Caco-2 (cell line): ENCODE data around the gene FGF2. TPM values are rescaled to one million over a fixed set of nuclear protein-coding genes. Genes with fewer than 3 reads are reported as not detected.

Source experiments
- BruUV-seq: library from RNA; stranded (reverse); fragments of 400-500 nt; replicated peaks from 2 replicates; lab custom pipeline; 2021; lab: Mats Ljungman, UMichigan
- CTCF ChIA-PET: fragments of 300-600 bp; sonication (Branson Sonifier 250); formaldehyde crosslinking; loops from one replicate; lab custom pipeline; 2022; ENCODE audit warnings: antibody characterized with exemption; lab: Charles Lee
- POLR2A ChIA-PET: fragments of 300-600 bp; sonication (Branson Sonifier 250); formaldehyde crosslinking; loops from one replicate; lab custom pipeline; 2022; ENCODE audit warnings: antibody characterized with exemption; lab: Charles Lee
- DNase-seq, 2 experiments: peaks; one replicate each; pipeline versions ENCODE4 v3.0.0 to v3.0.0-alpha.2; 2020 to 2022
- H3K27me3 ChIP-seq: replicated peaks from 2 replicates; pipeline ENCODE4 v1.6.0; 2011; ENCODE audit warnings: low read length; ENCODE audit not compliant: control insufficient read depth, insufficient read depth
- H3K36me3 ChIP-seq: 2 replicates; pipeline ENCODE4 v1.5.1; 2011; ENCODE audit warnings: low read length; ENCODE audit not compliant: control insufficient read depth, insufficient read depth
- H3K4me1 ChIP-seq: fragments of 250-450 bp; sonication (Bioruptor Pico); 2 replicates; pipeline ENCODE4 v1.5.1; 2020; ENCODE audit warnings: mild to moderate bottlenecking
- H3K4me3 ChIP-seq: 2 replicates; pipeline ENCODE4 v1.5.1; 2011; ENCODE audit warnings: low read depth, mild to moderate bottlenecking, control low read depth, low read length
- H3K9me3 ChIP-seq: fragments of 250-450 bp; sonication (Bioruptor Pico); 2 replicates; pipeline ENCODE4 v1.5.1; 2020; ENCODE audit warnings: mild to moderate bottlenecking, moderate library complexity
- H3K27ac Mint-ChIP-seq: one replicate; pipeline ENCODE4 v1.8.0; 2022; ENCODE audit warnings: mixed read lengths; ENCODE audit not compliant: unreplicated experiment
- H3K27me3 Mint-ChIP-seq: one replicate; pipeline ENCODE4 v1.8.0; 2022; ENCODE audit warnings: mixed read lengths; ENCODE audit not compliant: insufficient read depth, unreplicated experiment
- H3K36me3 Mint-ChIP-seq: one replicate; pipeline ENCODE4 v1.8.0; 2022; ENCODE audit warnings: mild to moderate bottlenecking, mixed read lengths; ENCODE audit not compliant: insufficient read depth, unreplicated experiment
- H3K4me1 Mint-ChIP-seq: one replicate; pipeline ENCODE4 v1.8.0; 2022; ENCODE audit warnings: low read depth, mixed read lengths; ENCODE audit not compliant: unreplicated experiment
- H3K4me3 Mint-ChIP-seq: one replicate; pipeline ENCODE4 v1.8.0; 2022; ENCODE audit warnings: mild to moderate bottlenecking, moderate library complexity, mixed read lengths; ENCODE audit not compliant: unreplicated experiment
- H3K9me3 Mint-ChIP-seq: one replicate; pipeline ENCODE4 v1.8.0; 2022; ENCODE audit warnings: mixed read lengths; ENCODE audit not compliant: unreplicated experiment
- intact Hi-C: fragments of 100-400 bp; cut with micrococcal nuclease; formaldehyde crosslinking; loops from one replicate; pipeline ENCODE4 v1.10.0; 2022; ENCODE audit not compliant: unreplicated experiment
- total RNA-seq: library from RNA; stranded (reverse); gene quantifications from 2 replicates; pipeline ENCODE4 v1.2.3, GENCODE V29; 2022
- TF ChIP-seq, protein P1 (sequence below), 2 experiments: fragments of 200-600 bp in 1 of 2; IDR thresholded peaks; 1 replicate in 1 of 2; 2 replicates in 1 of 2; pipeline versions ENCODE4 v1.5.1 to v1.8.0; 2011 to 2022; ENCODE audit warnings: antibody characterized with exemption in 1 of 2, control low read depth in 1 of 2, inconsistent platforms in 1 of 2, low read depth in 1 of 2, low read length in 1 of 2, mild to moderate bottlenecking in 1 of 2, moderate library complexity in 1 of 2; ENCODE audit not compliant: insufficient read depth in 1 of 2, severe bottlenecking in 1 of 2, unreplicated experiment in 1 of 2

FGF2 gene
- total RNA-seq, 1 experiment from 2014 or later = 0.20 TPM

DNA sequence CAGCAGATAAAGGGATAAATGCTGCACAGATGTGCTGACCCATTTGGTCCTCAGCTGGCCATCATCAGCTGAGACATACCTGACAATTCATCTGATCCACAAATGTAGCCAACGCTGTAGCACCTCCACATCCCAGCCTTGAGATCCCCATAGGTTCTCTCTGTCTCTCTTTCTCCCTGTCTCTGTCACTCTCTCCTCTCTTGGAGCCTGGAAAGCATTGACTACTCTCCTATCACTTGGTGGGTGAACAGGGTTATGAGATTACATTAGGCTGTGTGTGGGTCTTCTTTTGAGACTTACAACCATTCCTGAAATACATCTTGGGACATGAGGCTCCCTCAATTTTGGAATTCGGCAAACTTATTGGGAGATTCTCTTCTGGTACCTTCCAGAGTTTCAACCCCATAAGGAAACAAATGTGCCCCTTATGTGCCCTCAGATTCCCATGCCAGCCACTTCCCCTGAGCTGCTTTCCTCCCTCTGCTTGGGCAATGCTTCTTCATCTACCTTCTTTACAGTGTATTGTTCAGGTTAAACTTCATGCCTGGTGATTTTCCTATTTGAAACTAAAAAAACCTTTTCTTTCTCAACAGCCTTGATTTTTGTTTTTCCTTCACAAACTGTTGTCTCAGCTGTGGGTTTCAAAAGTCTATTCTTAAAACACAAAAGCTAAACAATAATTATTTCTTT is 29.1 kb upstream of the FGF2 start:
- no TSS peak for BruUV-seq
- Mint-ChIP-seq H3K4me3 (no peak overlapping the region), H3K9me3 (no peaks in the 10 kb centered on the region), H3K36me3 (no peaks in the 10 kb centered on the region), H3K4me1 (no peaks in the 10 kb centered on the region), H3K27ac (no peak overlapping the region), H3K27me3 (no peaks in the 10 kb centered on the region)
- Histone ChIP-seq H3K4me1 (no peaks in the 10 kb centered on the region), H3K36me3 (no peaks in the 10 kb centered on the region), H3K27me3 (no peaks in the 10 kb centered on the region), H3K9me3 (no peaks in the 10 kb centered on the region), H3K4me3 (no peak overlapping the region)
- ChIA-PET POLR2A (no interaction called here), CTCF (interaction anchor here (1.0 kb wide), 1 partner anchor 9 kb away, joined by 7 read pairs; no protein-coding TSS in a partner anchor)
- TF ChIP-seq, protein P1, sequence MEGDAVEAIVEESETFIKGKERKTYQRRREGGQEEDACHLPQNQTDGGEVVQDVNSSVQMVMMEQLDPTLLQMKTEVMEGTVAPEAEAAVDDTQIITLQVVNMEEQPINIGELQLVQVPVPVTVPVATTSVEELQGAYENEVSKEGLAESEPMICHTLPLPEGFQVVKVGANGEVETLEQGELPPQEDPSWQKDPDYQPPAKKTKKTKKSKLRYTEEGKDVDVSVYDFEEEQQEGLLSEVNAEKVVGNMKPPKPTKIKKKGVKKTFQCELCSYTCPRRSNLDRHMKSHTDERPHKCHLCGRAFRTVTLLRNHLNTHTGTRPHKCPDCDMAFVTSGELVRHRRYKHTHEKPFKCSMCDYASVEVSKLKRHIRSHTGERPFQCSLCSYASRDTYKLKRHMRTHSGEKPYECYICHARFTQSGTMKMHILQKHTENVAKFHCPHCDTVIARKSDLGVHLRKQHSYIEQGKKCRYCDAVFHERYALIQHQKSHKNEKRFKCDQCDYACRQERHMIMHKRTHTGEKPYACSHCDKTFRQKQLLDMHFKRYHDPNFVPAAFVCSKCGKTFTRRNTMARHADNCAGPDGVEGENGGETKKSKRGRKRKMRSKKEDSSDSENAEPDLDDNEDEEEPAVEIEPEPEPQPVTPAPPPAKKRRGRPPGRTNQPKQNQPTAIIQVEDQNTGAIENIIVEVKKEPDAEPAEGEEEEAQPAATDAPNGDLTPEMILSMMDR (IDR thresholded peaks at IDR 0.05; ENCODE audit: insufficient read depth in 1 of 2, low read depth in 1 of 2, low read length in 1 of 2, severe bottlenecking in 1 of 2, unreplicated experiment in 1 of 2) = no peak
- intact Hi-C loops = no loop called here
- DNase-seq = no peak

DNA sequence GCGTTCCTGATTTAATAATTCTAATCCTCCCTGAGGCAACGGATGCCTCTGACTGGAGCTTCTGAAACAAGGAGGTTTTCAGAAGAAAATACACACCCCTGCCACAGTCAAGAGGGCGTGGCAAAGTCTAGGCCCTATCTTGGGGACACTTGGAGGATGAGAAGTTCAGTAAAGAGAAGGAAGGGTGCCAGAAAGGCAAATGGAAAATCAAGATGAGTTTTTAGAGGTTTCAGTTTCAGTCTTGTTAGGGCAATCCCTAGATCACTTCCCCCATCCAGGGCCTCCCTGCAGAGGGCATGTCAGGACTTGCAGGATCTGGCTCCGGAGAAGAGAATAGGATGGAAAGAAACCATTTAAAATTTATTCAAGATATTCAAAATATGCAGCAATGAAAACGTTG is 28.5 kb upstream of the FGF2 start:
- Mint-ChIP-seq H3K36me3 (no peaks in the 10 kb centered on the region), H3K4me1 (no peaks in the 10 kb centered on the region), H3K27me3 (no peaks in the 10 kb centered on the region), H3K4me3 (no peak overlapping the region), H3K9me3 (no peaks in the 10 kb centered on the region), H3K27ac (no peak overlapping the region)
- no peaks in the 10 kb centered on the region for H3K4me1 ChIP-seq
- intact Hi-C loops = no loop called here
- H3K36me3 ChIP-seq = no peaks in the 10 kb centered on the region
- H3K4me3 ChIP-seq = no peak overlapping the region
- TF ChIP-seq, protein P1 (IDR thresholded peaks at IDR 0.05; ENCODE audit: insufficient read depth in 1 of 2, low read depth in 1 of 2, low read length in 1 of 2, severe bottlenecking in 1 of 2, unreplicated experiment in 1 of 2) = no peak
- POLR2A ChIA-PET = no interaction called here
- H3K27me3 ChIP-seq = no peaks in the 10 kb centered on the region
- CTCF ChIA-PET = no interaction called here
- BruUV-seq = no TSS peak
- peak; percentile 11 to 48 for DNase-seq
- no peaks in the 10 kb centered on the region for H3K9me3 ChIP-seq

DNA sequence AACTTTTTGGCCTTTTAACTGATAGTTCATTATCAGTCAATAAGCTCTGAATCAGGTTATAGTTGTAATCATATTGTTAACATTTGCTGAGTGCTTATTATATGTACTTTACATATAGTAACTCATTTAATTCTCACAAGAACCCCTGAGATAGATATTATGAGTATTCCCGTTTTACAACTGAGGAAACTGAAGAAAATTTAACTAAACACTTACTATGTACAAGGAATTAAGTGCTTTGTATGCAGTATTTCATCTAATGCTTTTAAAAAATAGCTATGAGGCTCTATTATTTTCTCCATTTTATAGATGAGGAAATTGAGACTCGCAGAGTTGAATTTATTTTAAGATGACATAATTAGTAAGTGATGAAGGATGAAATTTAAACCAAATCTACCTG is 27.7 kb upstream of the FGF2 start:
- no peaks in the 10 kb centered on the region for H3K9me3 ChIP-seq
- intact Hi-C loops = loop anchor here (1.0 kb wide), 1 partner anchor 24 kb away; no protein-coding TSS in a partner anchor
- no peak overlapping the region for H3K4me3 ChIP-seq
- no peaks in the 10 kb centered on the region for H3K9me3 Mint-ChIP-seq
- no peak overlapping the region for H3K27ac Mint-ChIP-seq
- H3K27me3 ChIP-seq = no peaks in the 10 kb centered on the region
- TF ChIP-seq, protein P1 (IDR thresholded peaks at IDR 0.05; ENCODE audit: insufficient read depth in 1 of 2, low read depth in 1 of 2, low read length in 1 of 2, severe bottlenecking in 1 of 2, unreplicated experiment in 1 of 2) = no peak
- no peaks in the 10 kb centered on the region for H3K4me1 ChIP-seq
- no peaks in the 10 kb centered on the region for H3K27me3 Mint-ChIP-seq
- no peaks in the 10 kb centered on the region for H3K36me3 Mint-ChIP-seq
- no peak for DNase-seq
- CTCF ChIA-PET = no interaction called here
- H3K4me3 Mint-ChIP-seq = no peak overlapping the region
- BruUV-seq = no TSS peak
- POLR2A ChIA-PET = no interaction called here
- H3K4me1 Mint-ChIP-seq = no peaks in the 10 kb centered on the region
- no peaks in the 10 kb centered on the region for H3K36me3 ChIP-seq
